T-helper 1 cell treated with Interleukin-12 subunit alpha and Interleukin-12 subunit beta and Interleukin-4 antibody, amounts not matched to agents 30 μg/mL and 1 μg/mL, for 36 hours (primary cell): ENCODE measurements around the gene FBLIM1.

Experiments used
- H3K27ac Mint-ChIP-seq: one replicate; pipeline ENCODE4 v1.8.0; 2021; ENCODE audit warnings: mild to moderate bottlenecking, mixed read lengths
- H3K27me3 Mint-ChIP-seq: one replicate; pipeline ENCODE4 v1.8.0; 2021; ENCODE audit warnings: low read depth, mixed read lengths
- H3K36me3 Mint-ChIP-seq: one replicate; pipeline ENCODE4 v1.8.0; 2021; ENCODE audit warnings: low read depth, mixed read lengths
- H3K4me1 Mint-ChIP-seq: one replicate; pipeline ENCODE4 v1.8.0; 2021; ENCODE audit warnings: low read depth, mixed read lengths
- H3K4me3 Mint-ChIP-seq: one replicate; pipeline ENCODE4 v1.8.0; 2021; ENCODE audit warnings: mild to moderate bottlenecking, moderate library complexity, mixed read lengths
- H3K9me3 Mint-ChIP-seq: one replicate; pipeline ENCODE4 v1.8.0; 2021; ENCODE audit warnings: mixed read lengths

FBLIM1 gene

GRCh38 chr1:15762546-15762945 is 4.0 kb downstream of the FBLIM1 start:
- peaks cover 3% of the 10 kb centered on the region for H3K4me1 Mint-ChIP-seq

GRCh38 chr1:15764269-15764764 is 5.7 kb downstream of the FBLIM1 start:
- Mint-ChIP-seq H3K9me3 (no peaks in the 10 kb centered on the region), H3K4me3 (no peak overlapping the region), H3K27me3 (peaks cover 40% of the 10 kb centered on the region), H3K36me3 (no peaks in the 10 kb centered on the region), H3K27ac (no peak overlapping the region), H3K4me1 (no peaks in the 10 kb centered on the region)

More at GRCh38 chr1:15762546-15762945, 4.0 kb downstream of the FBLIM1 start:
- Mint-ChIP-seq H3K36me3 (no peaks in the 10 kb centered on the region), H3K27me3 (peaks cover 44% of the 10 kb centered on the region), H3K27ac (no peak overlapping the region), H3K9me3 (no peaks in the 10 kb centered on the region), H3K4me3 (no peak overlapping the region)

GRCh38 chr1:15764890-15765289 is 6.3 kb downstream of the FBLIM1 start:
- peaks cover 34% of the 10 kb centered on the region for H3K27me3 Mint-ChIP-seq
- no peaks in the 10 kb centered on the region for H3K36me3 Mint-ChIP-seq
- no peak overlapping the region for H3K27ac Mint-ChIP-seq
- H3K4me1 Mint-ChIP-seq = no peaks in the 10 kb centered on the region
- H3K4me3 Mint-ChIP-seq = no peak overlapping the region
- no peaks in the 10 kb centered on the region for H3K9me3 Mint-ChIP-seq

- H3K9me3 Mint-ChIP-seq = no peaks in the 10 kb centered on the region
- H3K36me3 Mint-ChIP-seq = no peaks in the 10 kb centered on the region
- no peak overlapping the region for H3K4me3 Mint-ChIP-seq
- no peaks in the 10 kb centered on the region for H3K4me1 Mint-ChIP-seq
- no peak overlapping the region for H3K27ac Mint-ChIP-seq
- H3K27me3 Mint-ChIP-seq = peaks cover 27% of the 10 kb centered on the region
Observed at GRCh38 chr1:15765495-15766194, 7.0 kb downstream of the FBLIM1 start.

GRCh38 chr1:15767941-15768340 is 9.3 kb downstream of the FBLIM1 start:
- H3K36me3 Mint-ChIP-seq = no peaks in the 10 kb centered on the region
- H3K4me1 Mint-ChIP-seq = no peaks in the 10 kb centered on the region
- H3K27me3 Mint-ChIP-seq = peaks cover 8% of the 10 kb centered on the region
- no peak overlapping the region for H3K4me3 Mint-ChIP-seq
- no peak overlapping the region for H3K27ac Mint-ChIP-seq
- H3K9me3 Mint-ChIP-seq = no peaks in the 10 kb centered on the region

- H3K36me3 Mint-ChIP-seq = no peaks in the 10 kb centered on the region
Observed at GRCh38 chr1:15768388-15768787, 9.8 kb downstream of the FBLIM1 start.

GRCh38 chr1:15770313-15770962 is 11.8 kb downstream of the FBLIM1 start:
- H3K27me3 Mint-ChIP-seq = peaks cover 3% of the 10 kb centered on the region
- no peaks in the 10 kb centered on the region for H3K36me3 Mint-ChIP-seq
- H3K4me3 Mint-ChIP-seq = no peak overlapping the region
- H3K27ac Mint-ChIP-seq = no peak overlapping the region
- H3K4me1 Mint-ChIP-seq = no peaks in the 10 kb centered on the region
- no peaks in the 10 kb centered on the region for H3K9me3 Mint-ChIP-seq

More at GRCh38 chr1:15768388-15768787, 9.8 kb downstream of the FBLIM1 start:
- H3K4me3 Mint-ChIP-seq = no peak overlapping the region
- no peaks in the 10 kb centered on the region for H3K9me3 Mint-ChIP-seq
- no peak overlapping the region for H3K27ac Mint-ChIP-seq
- no peaks in the 10 kb centered on the region for H3K4me1 Mint-ChIP-seq
- peaks cover 8% of the 10 kb centered on the region for H3K27me3 Mint-ChIP-seq

- H3K9me3 Mint-ChIP-seq = no peaks in the 10 kb centered on the region
- no peaks in the 10 kb centered on the region for H3K4me1 Mint-ChIP-seq
- H3K27me3 Mint-ChIP-seq = peaks cover 3% of the 10 kb centered on the region
- no peaks in the 10 kb centered on the region for H3K36me3 Mint-ChIP-seq
- H3K4me3 Mint-ChIP-seq = no peak overlapping the region
- H3K27ac Mint-ChIP-seq = no peak overlapping the region
Observed at GRCh38 chr1:15771836-15772515, 13.4 kb downstream of the FBLIM1 start.

- Mint-ChIP-seq H3K27ac (no peak overlapping the region), H3K9me3 (no peaks in the 10 kb centered on the region), H3K4me3 (no peak overlapping the region), H3K36me3 (no peaks in the 10 kb centered on the region), H3K4me1 (no peaks in the 10 kb centered on the region), H3K27me3 (peaks cover 5% of the 10 kb centered on the region)
Observed at GRCh38 chr1:15775706-15776105, 17.1 kb downstream of the FBLIM1 start.

GRCh38 chr1:15777909-15778707 is 19.5 kb downstream of the FBLIM1 start:
- Mint-ChIP-seq H3K4me3 (no peak overlapping the region), H3K36me3 (no peaks in the 10 kb centered on the region), H3K4me1 (no peaks in the 10 kb centered on the region), H3K9me3 (no peaks in the 10 kb centered on the region), H3K27me3 (peaks cover 5% of the 10 kb centered on the region), H3K27ac (no peak overlapping the region)

GRCh38 chr1:15785683-15786082 is 27.1 kb downstream of the FBLIM1 start:
- Mint-ChIP-seq H3K27me3 (peaks cover 2% of the 10 kb centered on the region), H3K4me1 (no peaks in the 10 kb centered on the region), H3K27ac (no peak overlapping the region), H3K36me3 (no peaks in the 10 kb centered on the region), H3K9me3 (no peaks in the 10 kb centered on the region), H3K4me3 (no peak overlapping the region)

- no peaks in the 10 kb centered on the region for H3K36me3 Mint-ChIP-seq
- H3K9me3 Mint-ChIP-seq = no peaks in the 10 kb centered on the region
- no peak overlapping the region for H3K4me3 Mint-ChIP-seq
- H3K4me1 Mint-ChIP-seq = no peaks in the 10 kb centered on the region
- no peak overlapping the region for H3K27ac Mint-ChIP-seq
- peaks cover 5% of the 10 kb centered on the region for H3K27me3 Mint-ChIP-seq
Observed at GRCh38 chr1:15786581-15786980, 28.0 kb downstream of the FBLIM1 start.

GRCh38 chr1:15788624-15789301 is 30.2 kb downstream of the FBLIM1 start:
- peaks cover 2% of the 10 kb centered on the region for H3K4me1 Mint-ChIP-seq
- no peaks in the 10 kb centered on the region for H3K9me3 Mint-ChIP-seq
- H3K27me3 Mint-ChIP-seq = peaks cover 9% of the 10 kb centered on the region
- no peaks in the 10 kb centered on the region for H3K36me3 Mint-ChIP-seq
- no peak overlapping the region for H3K27ac Mint-ChIP-seq
- no peak overlapping the region for H3K4me3 Mint-ChIP-seq

- Mint-ChIP-seq H3K27me3 (peaks cover 4% of the 10 kb centered on the region), H3K4me3 (no peak overlapping the region), H3K9me3 (no peaks in the 10 kb centered on the region), H3K36me3 (no peaks in the 10 kb centered on the region), H3K4me1 (peaks cover 2% of the 10 kb centered on the region), H3K27ac (no peak overlapping the region)
Observed at GRCh38 chr1:15796086-15796462, 37.5 kb downstream of the FBLIM1 start.
